ENCODE data around the gene VIT.

Gene VIT

DNA sequence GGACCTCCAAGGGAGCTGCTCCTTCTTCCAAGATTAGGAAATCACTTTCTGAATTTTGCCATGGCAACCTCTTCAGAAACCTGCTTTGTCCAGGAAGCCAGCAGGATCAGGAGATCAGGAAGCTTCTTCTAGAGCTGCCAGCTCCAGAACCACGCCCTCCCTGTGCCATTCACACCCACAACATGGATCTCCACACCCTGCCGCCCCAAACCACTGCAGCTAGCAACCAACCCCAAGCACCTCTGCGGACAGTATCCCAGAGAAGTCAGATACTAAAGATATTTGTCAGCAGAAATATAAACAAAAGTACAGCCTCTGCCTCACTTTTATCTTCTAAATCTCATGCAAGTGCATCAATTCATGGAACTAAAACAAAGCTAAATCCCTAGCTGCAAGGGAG, 106.4 kb downstream of the VIT start:
- DNase-seq (ENCODE audit: insufficient read length, low spot score): no peak
- FAIRE-seq: no peak

DNA sequence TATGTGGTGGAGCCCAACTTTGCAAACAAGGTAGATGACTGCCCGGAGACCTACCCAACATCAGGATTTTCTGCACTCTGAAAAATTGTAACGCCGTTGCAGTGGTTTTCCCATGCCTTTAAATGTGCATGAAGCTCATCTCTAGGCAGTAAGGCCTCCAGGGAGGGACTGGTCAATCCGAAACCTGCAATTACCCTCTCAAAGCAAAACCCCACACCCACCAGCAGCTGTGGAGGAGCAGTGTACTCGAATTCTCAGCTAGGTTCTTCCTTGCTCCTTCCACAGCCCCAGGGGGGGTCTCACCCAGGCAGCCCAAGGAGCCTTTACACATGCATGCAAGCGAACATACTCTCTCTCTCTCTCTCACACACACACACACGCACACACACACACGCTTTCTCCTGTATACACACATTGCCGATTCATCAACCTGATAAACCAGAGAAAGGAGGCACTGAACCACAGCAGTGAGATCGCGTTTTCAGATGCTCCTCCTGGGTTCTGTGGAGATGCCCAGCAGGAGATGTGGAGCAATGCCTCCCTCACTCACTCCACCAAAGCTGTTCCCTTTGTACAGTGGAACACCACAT, 109.2 kb downstream of the VIT start:
- FAIRE-seq (no peak), DNase-seq (ENCODE audit: insufficient read length, low spot score) (no peak)
- TF ChIP-seq, protein P1, sequence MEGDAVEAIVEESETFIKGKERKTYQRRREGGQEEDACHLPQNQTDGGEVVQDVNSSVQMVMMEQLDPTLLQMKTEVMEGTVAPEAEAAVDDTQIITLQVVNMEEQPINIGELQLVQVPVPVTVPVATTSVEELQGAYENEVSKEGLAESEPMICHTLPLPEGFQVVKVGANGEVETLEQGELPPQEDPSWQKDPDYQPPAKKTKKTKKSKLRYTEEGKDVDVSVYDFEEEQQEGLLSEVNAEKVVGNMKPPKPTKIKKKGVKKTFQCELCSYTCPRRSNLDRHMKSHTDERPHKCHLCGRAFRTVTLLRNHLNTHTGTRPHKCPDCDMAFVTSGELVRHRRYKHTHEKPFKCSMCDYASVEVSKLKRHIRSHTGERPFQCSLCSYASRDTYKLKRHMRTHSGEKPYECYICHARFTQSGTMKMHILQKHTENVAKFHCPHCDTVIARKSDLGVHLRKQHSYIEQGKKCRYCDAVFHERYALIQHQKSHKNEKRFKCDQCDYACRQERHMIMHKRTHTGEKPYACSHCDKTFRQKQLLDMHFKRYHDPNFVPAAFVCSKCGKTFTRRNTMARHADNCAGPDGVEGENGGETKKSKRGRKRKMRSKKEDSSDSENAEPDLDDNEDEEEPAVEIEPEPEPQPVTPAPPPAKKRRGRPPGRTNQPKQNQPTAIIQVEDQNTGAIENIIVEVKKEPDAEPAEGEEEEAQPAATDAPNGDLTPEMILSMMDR (IDR thresholded peaks at IDR 0.05; ENCODE audit: insufficient read depth, missing control alignments): no peak

More for the DNA sequence above, 106.4 kb downstream of the VIT start:
- TF ChIP-seq, protein P1 (IDR thresholded peaks at IDR 0.05; ENCODE audit: insufficient read depth, missing control alignments): no peak

DNA sequence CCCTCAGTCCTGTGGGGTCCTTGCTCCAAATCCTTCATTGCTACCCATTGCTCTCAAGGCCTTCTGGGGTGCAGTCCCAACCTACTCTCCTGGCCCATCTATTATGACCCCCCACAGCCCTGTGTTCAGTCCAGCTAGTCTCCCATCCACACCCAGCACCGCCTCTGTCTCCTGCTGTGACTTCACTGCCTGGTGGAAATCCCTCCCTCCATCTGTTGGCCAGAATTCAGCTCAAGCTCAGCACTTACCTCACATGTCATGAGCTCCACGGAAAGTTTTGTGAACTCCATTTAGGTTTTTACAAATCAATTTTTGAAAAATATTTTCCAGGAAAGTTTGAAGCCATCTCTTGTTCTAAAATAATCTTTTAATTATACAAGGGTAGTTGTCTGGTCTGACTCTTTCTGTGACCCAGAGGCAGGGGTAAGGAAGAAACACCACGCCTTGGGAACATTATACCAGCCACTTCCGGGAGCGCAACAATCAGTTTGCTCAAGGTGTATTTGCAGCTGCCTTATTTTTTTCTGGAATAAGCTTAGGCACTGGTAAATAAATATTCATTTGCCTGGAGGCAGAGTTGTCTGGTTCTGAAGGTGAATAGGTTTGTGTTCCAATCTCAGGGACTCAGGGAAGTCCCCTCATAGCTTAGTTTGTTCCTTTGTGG, 110.8 kb downstream of the VIT start:
- TF ChIP-seq, protein P1 (IDR thresholded peaks at IDR 0.05; ENCODE audit: insufficient read depth, missing control alignments): no peak
- DNase-seq (ENCODE audit: insufficient read length, low spot score) (no peak), FAIRE-seq (no peak)

DNA sequence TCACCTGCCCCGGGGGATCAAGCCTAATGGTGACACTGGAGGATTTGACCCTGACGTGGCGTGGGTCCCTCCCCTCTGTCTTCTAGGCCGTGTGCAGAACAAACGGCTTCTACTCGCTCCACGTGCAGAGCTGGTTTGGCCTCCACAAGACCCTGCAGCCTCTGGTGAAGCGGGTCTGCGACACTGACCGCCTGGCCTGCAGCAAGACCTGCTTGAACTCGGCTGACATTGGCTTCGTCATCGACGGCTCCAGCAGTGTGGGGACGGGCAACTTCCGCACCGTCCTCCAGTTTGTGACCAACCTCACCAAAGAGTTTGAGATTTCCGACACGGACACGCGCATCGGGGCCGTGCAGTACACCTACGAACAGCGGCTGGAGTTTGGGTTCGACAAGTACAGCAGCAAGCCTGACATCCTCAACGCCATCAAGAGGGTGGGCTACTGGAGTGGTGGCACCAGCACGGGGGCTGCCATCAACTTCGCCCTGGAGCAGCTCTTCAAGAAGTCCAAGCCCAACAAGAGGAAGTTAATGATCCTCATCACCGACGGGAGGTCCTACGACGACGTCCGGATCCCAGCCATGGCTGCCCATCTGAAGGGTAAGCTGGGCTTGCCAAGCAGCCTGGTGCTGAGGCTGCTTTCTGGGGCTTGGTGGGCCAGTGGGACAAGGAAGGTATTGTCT, 112.0 kb downstream of the VIT start:
- DNase-seq (ENCODE audit: insufficient read length, low spot score): no peak
- no peak for FAIRE-seq
- TF ChIP-seq, protein P1 (IDR thresholded peaks at IDR 0.05; ENCODE audit: insufficient read depth, missing control alignments): no peak

DNA sequence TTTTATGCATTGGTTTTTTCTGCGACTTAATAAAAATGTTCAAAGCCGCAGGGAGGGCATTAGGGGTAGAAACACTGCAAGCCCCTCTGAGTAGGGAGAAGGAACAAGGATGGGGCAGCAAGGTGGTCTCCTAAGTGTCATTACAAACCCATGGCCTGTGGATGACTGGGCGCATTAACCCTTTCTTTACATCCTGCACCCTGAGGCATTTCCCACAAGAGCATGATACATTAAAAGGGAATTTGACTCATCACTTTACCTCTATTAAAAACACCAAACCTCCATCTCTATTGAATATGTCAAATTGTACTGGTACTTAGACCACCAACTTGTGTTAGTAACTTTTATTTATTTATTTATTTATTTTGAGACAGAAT, 112.5 kb downstream of the VIT start:
- TF ChIP-seq, protein P1 (IDR thresholded peaks at IDR 0.05; ENCODE audit: insufficient read depth, missing control alignments): no peak
- no peak for FAIRE-seq
- no peak for DNase-seq (ENCODE audit: insufficient read length, low spot score)

DNA sequence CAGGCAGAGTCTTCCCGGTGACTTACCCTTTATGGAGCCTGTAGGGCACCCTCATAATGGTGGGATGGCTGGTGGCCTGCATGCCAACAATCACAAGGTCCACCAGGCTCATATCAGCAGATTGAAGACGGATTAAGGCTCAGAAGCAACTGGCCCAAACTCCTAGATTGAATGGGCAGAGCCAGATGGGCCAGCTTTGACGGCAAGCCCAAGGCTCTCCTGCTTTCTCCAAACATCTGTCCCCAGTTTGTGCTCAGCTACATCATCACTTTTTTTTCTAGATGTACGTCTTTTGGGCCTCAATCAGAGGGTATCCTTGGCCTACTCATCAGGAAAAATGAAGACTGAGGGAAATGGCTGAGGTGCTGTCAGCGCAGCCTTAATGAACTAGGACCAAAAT, 114.6 kb downstream of the VIT start:
- no peak for FAIRE-seq
- DNase-seq (ENCODE audit: insufficient read length, low spot score): no peak
- TF ChIP-seq, protein P1 (IDR thresholded peaks at IDR 0.05; ENCODE audit: insufficient read depth, missing control alignments): no peak

DNA sequence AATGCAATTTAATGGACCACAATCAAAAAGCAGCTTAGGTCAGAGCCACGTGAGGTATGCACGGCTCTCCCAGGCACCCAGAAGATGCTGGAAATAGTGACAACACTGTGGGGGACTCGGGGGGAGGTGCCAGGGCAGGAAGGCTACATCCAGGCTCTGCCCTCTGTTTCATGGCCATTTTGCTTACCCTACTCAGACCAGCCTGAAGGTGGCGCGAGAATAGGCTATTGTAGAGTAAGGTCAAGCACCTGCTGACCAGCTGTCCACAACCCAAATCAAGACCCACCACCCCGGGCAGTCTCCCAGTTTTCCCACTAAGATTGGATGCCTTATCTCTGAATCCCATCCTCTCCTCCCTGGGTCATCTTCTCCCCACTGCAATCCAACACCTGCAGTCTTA, 115.7 kb downstream of the VIT start:
- DNase-seq (ENCODE audit: insufficient read length, low spot score) (no peak), FAIRE-seq (no peak)
- TF ChIP-seq, protein P1 (IDR thresholded peaks at IDR 0.05; ENCODE audit: insufficient read depth, missing control alignments): no peak

Data from D721Med (cell line).